Nephron (organoid): ENCODE results near the gene SLC17A9.

ENCODE experiments used
- H3K27ac Mint-ChIP-seq, 3 experiments: 2 replicates each; pipeline ENCODE4 v1.8.0; 2020; ENCODE audit warnings: mixed read lengths in 3 of 3, mild to moderate bottlenecking in 2 of 3, moderate library complexity in 1 of 3
- H3K27me3 Mint-ChIP-seq: 2 replicates; pipeline ENCODE4 v1.8.0; 2021; ENCODE audit warnings: low read depth, mild to moderate bottlenecking, moderate library complexity, mixed read lengths
- H3K36me3 Mint-ChIP-seq: 2 replicates; pipeline ENCODE4 v1.8.0; 2020; ENCODE audit warnings: low read depth, mixed read lengths
- H3K4me1 Mint-ChIP-seq: 2 replicates; pipeline ENCODE4 v1.8.0; 2020; ENCODE audit warnings: mixed read lengths
- H3K4me3 Mint-ChIP-seq, 3 experiments: 2 replicates each; pipeline ENCODE4 v1.8.0; 2020; ENCODE audit warnings: mild to moderate bottlenecking in 3 of 3, mixed read lengths in 3 of 3, moderate library complexity in 2 of 3
- H3K9me3 Mint-ChIP-seq: 2 replicates; pipeline ENCODE4 v1.8.0; 2020; ENCODE audit warnings: mixed read lengths
- CTCF ChIP-seq, 3 experiments: fragments of 200-600 bp; sonication (generic); IDR thresholded peaks; one replicate each; pipeline ENCODE4 v1.5.0; 2021; ENCODE audit warnings: antibody characterized with exemption in 3 of 3; ENCODE audit not compliant: unreplicated experiment in 3 of 3

Gene SLC17A9

GRCh38 chr20:62993856-62994494 lies 41.5 kb downstream of the SLC17A9 start:
- Mint-ChIP-seq H3K27ac (no peak overlapping the region), H3K27me3 (peaks cover 78% of the 10 kb centered on the region), H3K4me1 (no peaks in the 10 kb centered on the region), H3K36me3 (no peaks in the 10 kb centered on the region), H3K9me3 (no peaks in the 10 kb centered on the region), H3K4me3 (no peak overlapping the region)
- no peak for TF ChIP-seq CTCF (IDR thresholded peaks at IDR 0.05; ENCODE audit: unreplicated experiment in 3 of 3)

- no peak overlapping the region for H3K4me3 Mint-ChIP-seq
- no peak overlapping the region for H3K27ac Mint-ChIP-seq
- H3K27me3 Mint-ChIP-seq = peaks cover 80% of the 10 kb centered on the region
- no peak for TF ChIP-seq CTCF (IDR thresholded peaks at IDR 0.05; ENCODE audit: unreplicated experiment in 3 of 3)
- H3K36me3 Mint-ChIP-seq = no peaks in the 10 kb centered on the region
- peaks cover 5% of the 10 kb centered on the region for H3K9me3 Mint-ChIP-seq
- H3K4me1 Mint-ChIP-seq = no peaks in the 10 kb centered on the region
These were observed 42.4 kb downstream of the SLC17A9 start for GRCh38 chr20:62994869-62995281.

GRCh38 chr20:62995481-62995880 lies 43.0 kb downstream of the SLC17A9 start:
- H3K9me3 Mint-ChIP-seq = peaks cover 5% of the 10 kb centered on the region
- TF ChIP-seq CTCF (IDR thresholded peaks at IDR 0.05; ENCODE audit: unreplicated experiment in 3 of 3) = no peak
- no peaks in the 10 kb centered on the region for H3K36me3 Mint-ChIP-seq
- H3K27ac Mint-ChIP-seq = no peak overlapping the region
- no peaks in the 10 kb centered on the region for H3K4me1 Mint-ChIP-seq
- H3K27me3 Mint-ChIP-seq = peaks cover 83% of the 10 kb centered on the region
- no peak overlapping the region for H3K4me3 Mint-ChIP-seq

- no peaks in the 10 kb centered on the region for H3K36me3 Mint-ChIP-seq
- H3K27ac Mint-ChIP-seq = no peak overlapping the region
- peaks cover 5% of the 10 kb centered on the region for H3K9me3 Mint-ChIP-seq
- no peak for TF ChIP-seq CTCF (IDR thresholded peaks at IDR 0.05; ENCODE audit: unreplicated experiment in 3 of 3)
- H3K27me3 Mint-ChIP-seq = peaks cover 85% of the 10 kb centered on the region
- H3K4me1 Mint-ChIP-seq = no peaks in the 10 kb centered on the region
- H3K4me3 Mint-ChIP-seq = no peak overlapping the region
These were observed 43.5 kb downstream of the SLC17A9 start for GRCh38 chr20:62995898-62996595.

- Mint-ChIP-seq H3K27ac (no peak overlapping the region), H3K36me3 (no peaks in the 10 kb centered on the region), H3K9me3 (peaks cover 5% of the 10 kb centered on the region), H3K4me3 (no peak overlapping the region), H3K27me3 (peaks cover 85% of the 10 kb centered on the region), H3K4me1 (no peaks in the 10 kb centered on the region)
- TF ChIP-seq CTCF (IDR thresholded peaks at IDR 0.05; ENCODE audit: unreplicated experiment in 3 of 3) = no peak
These were observed 44.1 kb downstream of the SLC17A9 start for GRCh38 chr20:62996596-62996982.
